Upper lobe of left lung (tissue), 4 donors: ENCODE data around the gene PIGV.

Experiments
- CTCF ChIP-seq, 6 experiments: fragments of 450-650 bp in 4 of 6; fragments of 200-600 bp in 2 of 6; sonication (generic) in 2 of 6; IDR thresholded peaks; one replicate each; pipeline ENCODE4 v1.5.1; 2016 to 2019; ENCODE audit warnings: antibody characterized with exemption in 6 of 6
- POLR2AphosphoS5 ChIP-seq, 2 donors: sonication (generic); formaldehyde crosslinking; IDR thresholded peaks; one replicate each; pipeline ENCODE4 v1.5.1; 2017; ENCODE audit warnings: antibody characterized with exemption in 2 of 2

DNA sequence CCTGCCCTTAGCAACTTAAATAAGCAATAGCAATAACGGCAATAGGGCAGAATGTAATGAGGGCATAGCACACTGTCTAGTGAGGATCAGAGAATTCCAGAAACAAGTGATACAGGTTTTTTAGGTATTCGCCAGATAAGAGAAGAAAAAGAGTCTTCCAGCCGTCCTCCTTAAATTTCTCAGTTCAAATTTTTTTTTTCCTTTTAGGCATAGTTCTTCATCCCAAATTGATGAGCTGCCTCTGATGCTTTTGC lies 1.8 kb downstream of the PIGV start:
- TF ChIP-seq CTCF (IDR thresholded peaks at IDR 0.05): no peak
- no peak for TF ChIP-seq POLR2AphosphoS5 (IDR thresholded peaks at IDR 0.05)
